ENCODE measurements around the gene JPH4.
"Not testable (repeated sequence)": the region's sequence is repeated elsewhere in the genome, so short reads cannot be mapped to it uniquely, and the experiment has no call there.

JPH4 gene

DNA sequence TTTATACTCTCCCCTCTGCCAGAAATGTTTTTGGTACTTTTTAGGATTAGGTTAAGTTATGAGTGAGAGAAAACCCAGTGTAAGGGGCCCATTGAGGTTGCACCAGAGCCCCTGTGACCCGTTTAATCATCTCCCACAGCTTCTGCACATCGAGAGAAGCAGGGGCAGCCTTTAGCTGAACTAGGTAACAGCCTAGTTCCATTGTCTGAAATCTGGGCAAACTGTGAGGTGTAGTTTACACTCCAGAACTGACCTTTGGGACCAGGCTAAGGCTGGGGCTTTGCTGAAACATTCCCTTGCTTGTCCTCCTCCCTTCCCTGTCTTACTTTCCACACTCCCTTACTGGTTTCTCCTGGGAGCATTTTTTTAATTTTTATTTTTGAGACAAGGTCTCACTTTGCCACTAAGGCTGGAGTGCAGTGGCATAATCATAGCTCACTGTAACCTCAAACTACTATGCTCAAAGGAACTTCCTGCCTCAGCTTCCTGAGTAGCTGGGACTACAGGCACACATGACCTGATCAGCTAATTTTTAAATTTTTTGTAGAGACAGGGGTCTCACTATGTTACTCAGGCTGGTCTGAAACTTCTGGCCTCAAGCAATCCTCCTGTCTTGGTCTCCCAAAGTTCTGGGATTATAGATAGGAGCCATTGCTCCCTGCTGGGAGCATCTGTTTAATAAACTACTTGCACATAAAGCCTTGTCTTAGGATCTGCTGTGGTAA, 31.7 kb upstream of the JPH4 start:
- H3K4me3 Mint-ChIP-seq: no peak overlapping the region
- no peak for DNase-seq
- H3K27ac Mint-ChIP-seq: no peak overlapping the region
- H3K36me3 Mint-ChIP-seq (ENCODE audit: low read depth): no peaks in the 10 kb centered on the region
- H3K9me3 Mint-ChIP-seq: peaks cover 7% of the 10 kb centered on the region
- H3K27me3 Mint-ChIP-seq (ENCODE audit: low read depth, poor library complexity): peaks cover 72% of the 10 kb centered on the region
- peaks cover 11% of the 10 kb centered on the region for H3K4me1 Mint-ChIP-seq
- TF ChIP-seq, protein P1, sequence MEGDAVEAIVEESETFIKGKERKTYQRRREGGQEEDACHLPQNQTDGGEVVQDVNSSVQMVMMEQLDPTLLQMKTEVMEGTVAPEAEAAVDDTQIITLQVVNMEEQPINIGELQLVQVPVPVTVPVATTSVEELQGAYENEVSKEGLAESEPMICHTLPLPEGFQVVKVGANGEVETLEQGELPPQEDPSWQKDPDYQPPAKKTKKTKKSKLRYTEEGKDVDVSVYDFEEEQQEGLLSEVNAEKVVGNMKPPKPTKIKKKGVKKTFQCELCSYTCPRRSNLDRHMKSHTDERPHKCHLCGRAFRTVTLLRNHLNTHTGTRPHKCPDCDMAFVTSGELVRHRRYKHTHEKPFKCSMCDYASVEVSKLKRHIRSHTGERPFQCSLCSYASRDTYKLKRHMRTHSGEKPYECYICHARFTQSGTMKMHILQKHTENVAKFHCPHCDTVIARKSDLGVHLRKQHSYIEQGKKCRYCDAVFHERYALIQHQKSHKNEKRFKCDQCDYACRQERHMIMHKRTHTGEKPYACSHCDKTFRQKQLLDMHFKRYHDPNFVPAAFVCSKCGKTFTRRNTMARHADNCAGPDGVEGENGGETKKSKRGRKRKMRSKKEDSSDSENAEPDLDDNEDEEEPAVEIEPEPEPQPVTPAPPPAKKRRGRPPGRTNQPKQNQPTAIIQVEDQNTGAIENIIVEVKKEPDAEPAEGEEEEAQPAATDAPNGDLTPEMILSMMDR (IDR thresholded peaks at IDR 0.05): no peak

DNA sequence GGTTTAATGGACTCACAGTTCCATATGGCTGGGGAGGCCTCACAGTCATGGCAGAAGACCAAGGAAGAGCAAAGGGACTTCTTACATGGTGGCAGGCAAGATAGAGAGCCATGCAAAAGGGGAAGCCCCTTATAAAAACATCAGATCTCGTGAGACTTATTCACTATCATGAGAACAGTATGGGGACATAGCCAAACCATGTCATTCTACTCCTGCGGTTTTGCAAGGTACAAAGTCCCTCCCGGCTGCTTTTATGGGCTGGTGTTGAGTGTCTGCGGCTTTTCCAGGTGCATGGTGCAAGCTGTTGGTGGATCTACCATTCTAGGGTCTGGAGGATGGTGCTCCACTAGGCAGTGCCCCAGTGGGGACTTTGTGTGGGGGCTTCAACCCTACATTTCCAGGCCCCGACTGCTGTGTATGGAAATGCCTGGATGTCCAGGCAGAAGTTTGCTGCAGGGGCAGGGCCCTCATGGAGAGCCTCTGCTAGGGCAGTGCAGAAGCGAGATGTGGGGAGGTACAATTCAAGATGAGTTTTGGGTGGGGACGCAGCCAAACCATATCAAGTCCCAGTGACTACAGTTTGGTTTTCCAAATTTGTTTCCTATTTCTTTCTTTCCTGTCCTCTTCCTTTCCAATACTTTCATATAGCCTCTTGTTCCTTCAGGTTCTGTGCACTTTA, 31.0 kb upstream of the JPH4 start:
- H3K36me3 Mint-ChIP-seq (ENCODE audit: low read depth); H3K9me3 Mint-ChIP-seq; H3K4me3 Mint-ChIP-seq; DNase-seq; H3K4me1 Mint-ChIP-seq; H3K27ac Mint-ChIP-seq: not testable (repeated sequence)
- H3K27me3 Mint-ChIP-seq (ENCODE audit: low read depth, poor library complexity): peaks cover 76% of the 10 kb centered on the region

DNA sequence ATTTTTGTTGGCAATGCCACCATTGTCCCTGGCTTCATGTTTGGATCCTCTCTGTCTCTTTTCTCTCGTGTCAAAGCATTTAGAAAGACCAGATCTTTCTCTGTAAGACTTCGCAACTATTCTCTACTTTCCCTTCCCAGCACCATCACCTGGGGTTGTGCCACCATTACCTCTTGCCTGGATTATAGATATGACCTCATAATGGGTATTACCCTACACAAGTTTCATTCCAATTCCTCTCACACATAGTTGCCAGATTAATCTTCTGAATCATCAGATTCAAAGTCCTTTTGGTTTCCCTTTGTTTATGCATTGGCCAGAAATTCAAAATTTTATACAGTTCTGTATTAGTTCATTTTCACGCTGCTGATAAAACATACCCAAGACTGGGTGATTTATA, 30.4 kb upstream of the JPH4 start:
- H3K4me3 Mint-ChIP-seq: no peak overlapping the region
- peaks cover 3% of the 10 kb centered on the region for H3K4me1 Mint-ChIP-seq
- H3K36me3 Mint-ChIP-seq (ENCODE audit: low read depth): no peaks in the 10 kb centered on the region
- no peak for DNase-seq
- no peak overlapping the region for H3K27ac Mint-ChIP-seq
- TF ChIP-seq, protein P1 (IDR thresholded peaks at IDR 0.05): no peak
- H3K9me3 Mint-ChIP-seq: peaks cover 7% of the 10 kb centered on the region
- H3K27me3 Mint-ChIP-seq (ENCODE audit: low read depth, poor library complexity): peaks cover 71% of the 10 kb centered on the region

DNA sequence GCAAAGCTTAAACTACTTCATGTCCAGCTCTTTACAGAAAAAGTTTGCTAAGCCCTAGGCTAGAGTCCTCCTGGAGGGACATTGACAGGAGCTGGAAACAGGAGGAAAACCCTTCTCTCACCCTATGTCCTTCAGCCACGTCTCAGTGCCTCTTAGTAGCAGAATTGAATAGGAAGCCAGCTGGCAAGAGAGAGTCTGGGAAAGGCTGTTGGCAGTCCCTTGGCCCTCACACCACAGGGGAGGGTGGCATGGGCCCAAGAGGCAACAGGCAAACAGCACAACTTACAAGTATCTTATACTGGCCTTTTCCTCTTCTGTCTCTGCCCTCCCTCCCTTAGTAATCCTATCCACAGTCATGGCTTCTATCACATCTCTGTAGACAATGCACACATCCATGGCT, 29.9 kb upstream of the JPH4 start:
- peaks cover 65% of the 10 kb centered on the region for H3K27me3 Mint-ChIP-seq (ENCODE audit: low read depth, poor library complexity)
- no peak overlapping the region for H3K4me3 Mint-ChIP-seq
- TF ChIP-seq, protein P1 (IDR thresholded peaks at IDR 0.05): no peak
- peaks cover 7% of the 10 kb centered on the region for H3K9me3 Mint-ChIP-seq
- DNase-seq: no peak
- H3K27ac Mint-ChIP-seq: no peak overlapping the region
- no peaks in the 10 kb centered on the region for H3K36me3 Mint-ChIP-seq (ENCODE audit: low read depth)
- no peaks in the 10 kb centered on the region for H3K4me1 Mint-ChIP-seq

DNA sequence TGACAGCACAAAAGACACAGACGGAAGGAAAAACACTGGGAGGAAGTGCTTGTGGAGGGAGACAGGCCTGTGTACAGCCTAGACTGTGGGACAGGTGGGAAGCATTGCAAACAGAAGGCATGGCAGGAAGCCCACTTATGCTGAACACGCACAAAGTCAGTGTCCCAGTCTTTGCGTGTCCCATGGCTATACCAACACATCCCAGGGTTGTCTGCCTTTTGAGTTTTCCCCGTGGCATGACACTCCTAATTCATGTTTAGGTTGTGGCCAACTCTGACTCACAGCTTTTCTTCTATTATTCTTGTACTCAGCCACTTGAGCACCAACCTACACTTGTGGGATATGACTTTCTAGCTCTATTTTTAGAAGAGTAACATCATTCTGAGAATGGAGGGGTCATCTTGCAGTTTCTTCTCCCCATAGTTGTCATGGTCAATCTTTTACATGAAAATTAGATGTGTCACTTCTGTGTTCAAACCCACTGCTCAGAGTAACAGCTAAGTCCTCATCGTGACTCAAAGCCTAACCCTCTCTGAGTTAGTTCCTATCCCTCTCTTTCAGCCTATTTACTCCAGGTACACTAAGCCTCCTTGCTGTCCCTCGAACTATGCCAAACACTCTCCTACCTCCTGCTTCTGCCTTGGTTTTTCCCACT, 27.5 kb upstream of the JPH4 start:
- no peak overlapping the region for H3K27ac Mint-ChIP-seq
- H3K4me3 Mint-ChIP-seq: no peak overlapping the region
- H3K27me3 Mint-ChIP-seq (ENCODE audit: low read depth, poor library complexity): peaks cover 51% of the 10 kb centered on the region
- no peak for DNase-seq
- H3K4me1 Mint-ChIP-seq: no peaks in the 10 kb centered on the region
- H3K36me3 Mint-ChIP-seq (ENCODE audit: low read depth): no peaks in the 10 kb centered on the region
- TF ChIP-seq, protein P1 (IDR thresholded peaks at IDR 0.05): no peak
- peaks cover 7% of the 10 kb centered on the region for H3K9me3 Mint-ChIP-seq

DNA sequence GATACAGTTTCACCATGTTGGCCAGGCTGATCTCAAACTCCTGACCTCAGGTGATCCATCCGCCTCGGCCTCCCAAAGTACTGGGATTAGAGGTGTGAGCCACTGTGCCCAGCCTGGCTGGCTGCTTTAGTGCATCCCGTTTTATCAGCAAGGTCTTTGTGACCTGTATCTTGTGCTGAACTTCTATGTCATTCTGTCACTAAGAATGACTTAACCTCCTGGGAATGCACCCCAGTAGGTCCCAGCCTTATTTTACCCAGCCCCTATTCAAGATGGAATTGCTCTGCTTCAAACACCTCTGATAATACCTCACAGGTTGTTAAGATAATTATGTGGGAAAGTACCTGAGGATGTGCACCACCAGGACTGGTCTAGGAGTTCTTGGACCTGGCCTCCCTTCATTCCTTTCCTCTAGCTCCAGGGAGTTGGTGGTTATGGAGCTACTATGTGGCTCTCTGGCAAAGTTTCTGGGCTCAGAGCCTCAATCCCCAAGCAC, 26.1 kb upstream of the JPH4 start:
- Mint-ChIP-seq H3K27ac (no peak overlapping the region), H3K4me1 (no peaks in the 10 kb centered on the region), H3K36me3 (ENCODE audit: low read depth) (no peaks in the 10 kb centered on the region), H3K27me3 (ENCODE audit: low read depth, poor library complexity) (peaks cover 46% of the 10 kb centered on the region), H3K9me3 (peaks cover 9% of the 10 kb centered on the region), H3K4me3 (no peak overlapping the region)
- TF ChIP-seq, protein P1 (IDR thresholded peaks at IDR 0.05): no peak
- DNase-seq: no peak

Measured in nephron progenitor cell (in vitro differentiated cells).